ENCODE results near the gene HDAC9.

HDAC9 gene

GRCh38 chr7:18637516-18637915 lies 142.0 kb downstream of the HDAC9 start:
- H3K27me3 ChIP-seq (ENCODE audit: control insufficient read depth, insufficient read depth, low read length), result no peaks in the 10 kb centered on the region
- no peak overlapping the region for H3K4me3 ChIP-seq (ENCODE audit: low read depth, low read length)
- H3K9ac ChIP-seq (ENCODE audit: low read depth, low read length), result no peak overlapping the region
- peaks cover 8% of the 10 kb centered on the region; the same call in 1 of the 2 replicates for H3K4me1 ChIP-seq (ENCODE audit: control insufficient read depth, insufficient read depth, low read length)
- no peaks in the 10 kb centered on the region for H3K36me3 ChIP-seq (ENCODE audit: control insufficient read depth, insufficient read depth, low read length)
- H3K27ac ChIP-seq (ENCODE audit: low read depth, low read length), result no peak overlapping the region
- H3K9me3 ChIP-seq (ENCODE audit: control insufficient read depth, insufficient read depth, low read length), result no peaks in the 10 kb centered on the region

GRCh38 chr7:18638594-18639452 lies 143.3 kb downstream of the HDAC9 start:
- Histone ChIP-seq H3K9me3 (ENCODE audit: control insufficient read depth, insufficient read depth, low read length) (no peaks in the 10 kb centered on the region), H3K9ac (ENCODE audit: low read depth, low read length) (no peak overlapping the region), H3K27me3 (ENCODE audit: control insufficient read depth, insufficient read depth, low read length) (no peaks in the 10 kb centered on the region), H3K27ac (ENCODE audit: low read depth, low read length) (no peak overlapping the region), H3K36me3 (ENCODE audit: control insufficient read depth, insufficient read depth, low read length) (no peaks in the 10 kb centered on the region), H3K4me1 (ENCODE audit: control insufficient read depth, insufficient read depth, low read length) (peaks cover 8% of the 10 kb centered on the region; the same call in 1 of the 2 replicates), H3K4me3 (ENCODE audit: low read depth, low read length) (no peak overlapping the region)

GRCh38 chr7:18639711-18640110 lies 144.2 kb downstream of the HDAC9 start:
- Histone ChIP-seq H3K9me3 (ENCODE audit: control insufficient read depth, insufficient read depth, low read length) (no peaks in the 10 kb centered on the region), H3K4me3 (ENCODE audit: low read depth, low read length) (no peak overlapping the region), H3K4me1 (ENCODE audit: control insufficient read depth, insufficient read depth, low read length) (peaks cover 8% of the 10 kb centered on the region; the same call in 1 of the 2 replicates), H3K27me3 (ENCODE audit: control insufficient read depth, insufficient read depth, low read length) (no peaks in the 10 kb centered on the region), H3K27ac (ENCODE audit: low read depth, low read length) (no peak overlapping the region), H3K9ac (ENCODE audit: low read depth, low read length) (no peak overlapping the region), H3K36me3 (ENCODE audit: control insufficient read depth, insufficient read depth, low read length) (no peaks in the 10 kb centered on the region)

- H3K27ac ChIP-seq (ENCODE audit: low read depth, low read length), result no peak overlapping the region
Observed at GRCh38 chr7:18644981-18645380, 149.4 kb downstream of the HDAC9 start.

GRCh38 chr7:18647582-18647981 lies 152.0 kb downstream of the HDAC9 start:
- Histone ChIP-seq H3K9me3 (ENCODE audit: control insufficient read depth, insufficient read depth, low read length) (no peaks in the 10 kb centered on the region), H3K36me3 (ENCODE audit: control insufficient read depth, insufficient read depth, low read length) (peaks cover 9% of the 10 kb centered on the region), H3K9ac (ENCODE audit: low read depth, low read length) (no peak overlapping the region), H3K4me3 (ENCODE audit: low read depth, low read length) (no peak overlapping the region), H3K4me1 (ENCODE audit: control insufficient read depth, insufficient read depth, low read length) (no peaks in the 10 kb centered on the region), H3K27ac (ENCODE audit: low read depth, low read length) (no peak overlapping the region), H3K27me3 (ENCODE audit: control insufficient read depth, insufficient read depth, low read length) (no peaks in the 10 kb centered on the region)

More at GRCh38 chr7:18644981-18645380, 149.4 kb downstream of the HDAC9 start:
- peaks cover 9% of the 10 kb centered on the region for H3K36me3 ChIP-seq (ENCODE audit: control insufficient read depth, insufficient read depth, low read length)
- H3K4me3 ChIP-seq (ENCODE audit: low read depth, low read length), result no peak overlapping the region
- no peaks in the 10 kb centered on the region for H3K9me3 ChIP-seq (ENCODE audit: control insufficient read depth, insufficient read depth, low read length)
- no peaks in the 10 kb centered on the region for H3K4me1 ChIP-seq (ENCODE audit: control insufficient read depth, insufficient read depth, low read length)
- no peaks in the 10 kb centered on the region for H3K27me3 ChIP-seq (ENCODE audit: control insufficient read depth, insufficient read depth, low read length)
- no peak overlapping the region for H3K9ac ChIP-seq (ENCODE audit: low read depth, low read length)

- H3K9ac ChIP-seq (ENCODE audit: low read depth, low read length), result no peak overlapping the region
- no peaks in the 10 kb centered on the region for H3K27me3 ChIP-seq (ENCODE audit: control insufficient read depth, insufficient read depth, low read length)
- H3K36me3 ChIP-seq (ENCODE audit: control insufficient read depth, insufficient read depth, low read length), result peaks cover 9% of the 10 kb centered on the region
- no peaks in the 10 kb centered on the region for H3K9me3 ChIP-seq (ENCODE audit: control insufficient read depth, insufficient read depth, low read length)
- H3K4me3 ChIP-seq (ENCODE audit: low read depth, low read length), result no peak overlapping the region
- H3K27ac ChIP-seq (ENCODE audit: low read depth, low read length), result no peak overlapping the region
- H3K4me1 ChIP-seq (ENCODE audit: control insufficient read depth, insufficient read depth, low read length), result no peaks in the 10 kb centered on the region
Observed at GRCh38 chr7:18648849-18649758, 153.6 kb downstream of the HDAC9 start.

GRCh38 chr7:18653381-18654155 lies 158.0 kb downstream of the HDAC9 start:
- H3K27me3 ChIP-seq (ENCODE audit: control insufficient read depth, insufficient read depth, low read length), result no peaks in the 10 kb centered on the region
- H3K9ac ChIP-seq (ENCODE audit: low read depth, low read length), result no peak overlapping the region
- no peak overlapping the region for H3K27ac ChIP-seq (ENCODE audit: low read depth, low read length)
- H3K9me3 ChIP-seq (ENCODE audit: control insufficient read depth, insufficient read depth, low read length), result no peaks in the 10 kb centered on the region
- peaks cover 1% of the 10 kb centered on the region; the same call in 1 of the 2 replicates for H3K36me3 ChIP-seq (ENCODE audit: control insufficient read depth, insufficient read depth, low read length)
- peaks cover 5% of the 10 kb centered on the region; the same call in 1 of the 2 replicates for H3K4me1 ChIP-seq (ENCODE audit: control insufficient read depth, insufficient read depth, low read length)
- no peak overlapping the region for H3K4me3 ChIP-seq (ENCODE audit: low read depth, low read length)

GRCh38 chr7:18654709-18655108 lies 159.2 kb downstream of the HDAC9 start:
- Histone ChIP-seq H3K36me3 (ENCODE audit: control insufficient read depth, insufficient read depth, low read length) (no peaks in the 10 kb centered on the region), H3K4me1 (ENCODE audit: control insufficient read depth, insufficient read depth, low read length) (peaks cover 5% of the 10 kb centered on the region; the same call in 1 of the 2 replicates), H3K27me3 (ENCODE audit: control insufficient read depth, insufficient read depth, low read length) (no peaks in the 10 kb centered on the region)

GRCh38 chr7:18655506-18655905 lies 160.0 kb downstream of the HDAC9 start:
- Histone ChIP-seq H3K27ac (ENCODE audit: low read depth, low read length) (no peak overlapping the region), H3K36me3 (ENCODE audit: control insufficient read depth, insufficient read depth, low read length) (no peaks in the 10 kb centered on the region), H3K9ac (ENCODE audit: low read depth, low read length) (no peak overlapping the region), H3K27me3 (ENCODE audit: control insufficient read depth, insufficient read depth, low read length) (no peaks in the 10 kb centered on the region), H3K4me1 (ENCODE audit: control insufficient read depth, insufficient read depth, low read length) (peaks cover 5% of the 10 kb centered on the region; the same call in 1 of the 2 replicates), H3K9me3 (ENCODE audit: control insufficient read depth, insufficient read depth, low read length) (no peaks in the 10 kb centered on the region), H3K4me3 (ENCODE audit: low read depth, low read length) (no peak overlapping the region)

More at GRCh38 chr7:18654709-18655108, 159.2 kb downstream of the HDAC9 start:
- H3K27ac ChIP-seq (ENCODE audit: low read depth, low read length), result no peak overlapping the region
- no peak overlapping the region for H3K9ac ChIP-seq (ENCODE audit: low read depth, low read length)
- H3K9me3 ChIP-seq (ENCODE audit: control insufficient read depth, insufficient read depth, low read length), result no peaks in the 10 kb centered on the region
- H3K4me3 ChIP-seq (ENCODE audit: low read depth, low read length), result no peak overlapping the region

- Histone ChIP-seq H3K4me1 (ENCODE audit: control insufficient read depth, insufficient read depth, low read length) (peaks cover 5% of the 10 kb centered on the region; the same call in 1 of the 2 replicates), H3K9me3 (ENCODE audit: control insufficient read depth, insufficient read depth, low read length) (no peaks in the 10 kb centered on the region), H3K4me3 (ENCODE audit: low read depth, low read length) (no peak overlapping the region), H3K27me3 (ENCODE audit: control insufficient read depth, insufficient read depth, low read length) (no peaks in the 10 kb centered on the region), H3K27ac (ENCODE audit: low read depth, low read length) (no peak overlapping the region), H3K36me3 (ENCODE audit: control insufficient read depth, insufficient read depth, low read length) (no peaks in the 10 kb centered on the region), H3K9ac (ENCODE audit: low read depth, low read length) (no peak overlapping the region)
Observed at GRCh38 chr7:18655912-18656311, 160.4 kb downstream of the HDAC9 start.

All from HUES48 (cell line).